K562 (cell line): Measurements from ENCODE around the gene ATAD3C. TPM values are rescaled to one million over a fixed set of nuclear protein-coding genes. Genes with fewer than 3 reads are reported as not detected.
A peak's percentile ranks its signal among the peaks of the same experiment; 100 is the strongest.
"Not testable (repeated sequence)": the region's sequence is repeated elsewhere in the genome, so short reads cannot be mapped to it uniquely, and the experiment has no call there.

Source experiments
- ATAC-seq: fragments of 200-7000 bp; cut with Tn5 transposase; 3 replicates; pipeline ENCODE4 v1.9.1; 2020; ENCODE audit warnings: moderate library complexity
- BruUV-seq: library from RNA; stranded (reverse); fragments of 400-500 nt; replicated peaks from 2 replicates; lab custom pipeline; 2021; lab: Mats Ljungman, UMichigan
- CTCF ChIA-PET: fragments of 300-600 bp; formaldehyde crosslinking; extraction: SDS; loops from one replicate; lab custom pipeline; 2021; ENCODE audit warnings: low intra/inter-chr PET ratio; lab: Yijun Ruan, JAX
- POLR2A ChIA-PET: fragments of 300-600, 350-650 bp; sonication (Branson Sonifier 250); formaldehyde crosslinking; extraction: SDS; loops from one replicate; lab custom pipeline; 2021; ENCODE audit warnings: antibody characterized with exemption, inconsistent platforms; lab: Yijun Ruan, JAX
- DNase-seq, 4 experiments: peaks; one replicate each; pipeline versions ENCODE4 v3.0.0 to v3.0.0-alpha.2; 2011 to 2018; ENCODE audit warnings: low spot score in 3 of 4, mixed read lengths in 3 of 4; ENCODE audit errors: extremely low read depth in 1 of 4
- FAIRE-seq: peaks from 2 replicates; lab custom pipeline; 2011; peaks lifted over from hg19 to GRCh38; lab: Jason Lieb, UNC
- H2AFZ ChIP-seq: 2 replicates; pipeline ENCODE4 v1.6.0; 2011; ENCODE audit warnings: low read depth, low read length, control low read depth, inconsistent platforms
- H3K27ac ChIP-seq: fragments of 200-600 bp; 3 replicates; pipeline ENCODE4 v1.8.0; 2011; ENCODE audit warnings: low read depth, mild to moderate bottlenecking, control low read depth, inconsistent platforms, low read length, moderate library complexity, mixed read lengths; ENCODE audit errors: extremely low read depth
- H3K27me3 ChIP-seq, 2 experiments: fragments of 300-600 bp in 1 of 2; 2 replicates in 1 of 2; 3 replicates in 1 of 2; pipeline versions ENCODE4 v1.6.0 to v1.8.0; 2011; ENCODE audit warnings: inconsistent platforms in 2 of 2, low read length in 2 of 2, mild to moderate bottlenecking in 1 of 2, mixed read lengths in 1 of 2, moderate library complexity in 1 of 2; ENCODE audit not compliant: control insufficient read depth in 2 of 2, insufficient read depth in 2 of 2
- H3K36me3 ChIP-seq: fragments of 300-600 bp; 3 replicates; pipeline ENCODE4 v1.8.0; 2011; ENCODE audit warnings: mild to moderate bottlenecking, low read length, inconsistent platforms; ENCODE audit not compliant: control insufficient read depth, insufficient read depth
- H3K4me1 ChIP-seq, 2 experiments: fragments of 200-600 bp in 1 of 2; replicated peaks in 1 of 2; 2 replicates in 1 of 2; 3 replicates in 1 of 2; pipeline versions ENCODE4 v1.5.1 to v1.8.0; 2011; ENCODE audit warnings: inconsistent platforms in 2 of 2, low read length in 2 of 2, mild to moderate bottlenecking in 1 of 2, mixed read lengths in 1 of 2, moderate library complexity in 1 of 2; ENCODE audit not compliant: control insufficient read depth in 2 of 2, insufficient read depth in 2 of 2
- H3K4me2 ChIP-seq: 2 replicates; pipeline ENCODE4 v1.6.1; 2011; ENCODE audit warnings: low read length, control low read depth, inconsistent platforms, mixed read lengths; ENCODE audit not compliant: insufficient read depth
- H3K4me3 ChIP-seq: fragments of 200-600 bp; sonication (generic), shearing (Covaris generic); 2 replicates; pipeline ENCODE4 v1.5.1; 2016; ENCODE audit warnings: control low read depth, inconsistent platforms
- H3K79me2 ChIP-seq: fragments of 200-600 bp; 3 replicates; pipeline ENCODE4 v1.8.0; 2011; ENCODE audit warnings: low read length, inconsistent platforms; ENCODE audit not compliant: control insufficient read depth, insufficient read depth
- H3K9ac ChIP-seq, 2 experiments: 2 replicates each; pipeline versions ENCODE4 v1.6.0 to v1.6.1; 2011; ENCODE audit warnings: low read depth in 2 of 2, low read length in 2 of 2, control low read depth in 1 of 2, inconsistent platforms in 1 of 2, mild to moderate bottlenecking in 1 of 2, mixed read lengths in 1 of 2; ENCODE audit not compliant: insufficient read depth in 1 of 2
- H3K9me1 ChIP-seq: one replicate; pipeline ENCODE4 v1.6.0; 2011; ENCODE audit warnings: inconsistent platforms, mild to moderate bottlenecking, low read length, moderate library complexity; ENCODE audit not compliant: control insufficient read depth, insufficient read depth
- H3K9me3 ChIP-seq: replicated peaks from 2 replicates; pipeline ENCODE4 v1.5.1; 2011; ENCODE audit warnings: low read depth, low read length, inconsistent platforms; ENCODE audit not compliant: control insufficient read depth, insufficient read depth
- H4K20me1 ChIP-seq: replicated peaks from 2 replicates; pipeline ENCODE4 v1.6.1; 2011; ENCODE audit warnings: low read length, inconsistent platforms, mixed read lengths; ENCODE audit not compliant: control insufficient read depth, insufficient read depth
- RBM34 ChIP-seq: fragments of 200-400 bp; formaldehyde crosslinking; IDR thresholded peaks from 2 replicates; pipeline ENCODE4 v1.6.1; 2018; ENCODE audit warnings: low read length, borderline replicate concordance; ENCODE audit not compliant: insufficient read depth
- ZC3H4 ChIP-seq: sonication (generic); formaldehyde crosslinking; IDR thresholded peaks from 2 replicates; pipeline ENCODE4 v1.9.0; 2021; ENCODE audit warnings: missing genetic modification reagents, borderline replicate concordance
- ZNF551 ChIP-seq: fragments of 250-450 bp; sonication (Bioruptor Pico); IDR thresholded peaks from 2 replicates; pipeline ENCODE4 v1.5.0; 2021; ENCODE audit warnings: mild to moderate bottlenecking, moderate library complexity
- ZZZ3 ChIP-seq: fragments of 450-650 bp; IDR thresholded peaks from 2 replicates; pipeline ENCODE4 v1.6.1; 2016; ENCODE audit warnings: antibody characterized with exemption, mild to moderate bottlenecking, moderate library complexity
- WGBS: fragments of 100-300 bp; shearing (Covaris generic); methylation state at CpG from one replicate; pipeline ENCODE4 v1.1.6; 2016; ENCODE audit warnings: low coverage, mixed read lengths; ENCODE audit not compliant: insufficient coverage; ENCODE audit errors: missing lambda C conversion rate; 5-methylcytosine and 5-hydroxymethylcytosine counted together
- in situ Hi-C: fragments of 300-500 bp; cut with MboI; formaldehyde crosslinking; loops from 4 replicates; pipeline ENCODE4 v1.15.0; 2018; ENCODE audit warnings: inconsistent platforms, mixed read lengths
- intact Hi-C: fragments of 100-400 bp; cut with micrococcal nuclease; formaldehyde crosslinking; loops from 2 replicates; pipeline ENCODE4 v1.14.2; 2022
- polyA plus RNA-seq, 8 experiments: library from polyadenylated mRNA; depleted of rRNA in 4 of 8; stranded (reverse) in 5 of 8; unstranded in 3 of 8; fragments of >200 nt; fragmentation: Nextera tagmentation in 2 of 8; fragmentation: Illumina TruSeq in 1 of 8; extraction: Ambion mirVana in 2 of 8; extraction: Trizol in 1 of 8; gene quantifications; 2 replicates each; pipeline versions ENCODE4 v1.2.1 to v1.2.3, GENCODE V29; 2011 to 2014; ENCODE audit warnings: inconsistent platforms in 1 of 8, missing spikeins in 1 of 8
- total RNA-seq, 7 experiments: library from RNA; depleted of rRNA in 6 of 7; stranded (reverse); fragments of >200 nt in 6 of 7; fragmentation: Illumina TruSeq in 2 of 7; extraction: Trizol in 2 of 7; gene quantifications; 2 replicates each; pipeline versions ENCODE4 v1.2.1 to v1.2.3, GENCODE V29; 2011 to 2021; ENCODE audit warnings: low replicate concordance in 1 of 7
- TF ChIP-seq, protein P1 (sequence below): fragments of 450-650 bp; IDR thresholded peaks from 2 replicates; pipeline ENCODE4 v1.6.1; 2017; ENCODE audit warnings: antibody characterized with exemption, mild to moderate bottlenecking

Gene ATAD3C
- total and polyA plus RNA-seq, 9 of the 15 experiments (the other 6 are each of a cell fraction or from before 2014, with no cell fraction given), result 0.03 to 0.18 TPM; not detected in 7

DNA sequence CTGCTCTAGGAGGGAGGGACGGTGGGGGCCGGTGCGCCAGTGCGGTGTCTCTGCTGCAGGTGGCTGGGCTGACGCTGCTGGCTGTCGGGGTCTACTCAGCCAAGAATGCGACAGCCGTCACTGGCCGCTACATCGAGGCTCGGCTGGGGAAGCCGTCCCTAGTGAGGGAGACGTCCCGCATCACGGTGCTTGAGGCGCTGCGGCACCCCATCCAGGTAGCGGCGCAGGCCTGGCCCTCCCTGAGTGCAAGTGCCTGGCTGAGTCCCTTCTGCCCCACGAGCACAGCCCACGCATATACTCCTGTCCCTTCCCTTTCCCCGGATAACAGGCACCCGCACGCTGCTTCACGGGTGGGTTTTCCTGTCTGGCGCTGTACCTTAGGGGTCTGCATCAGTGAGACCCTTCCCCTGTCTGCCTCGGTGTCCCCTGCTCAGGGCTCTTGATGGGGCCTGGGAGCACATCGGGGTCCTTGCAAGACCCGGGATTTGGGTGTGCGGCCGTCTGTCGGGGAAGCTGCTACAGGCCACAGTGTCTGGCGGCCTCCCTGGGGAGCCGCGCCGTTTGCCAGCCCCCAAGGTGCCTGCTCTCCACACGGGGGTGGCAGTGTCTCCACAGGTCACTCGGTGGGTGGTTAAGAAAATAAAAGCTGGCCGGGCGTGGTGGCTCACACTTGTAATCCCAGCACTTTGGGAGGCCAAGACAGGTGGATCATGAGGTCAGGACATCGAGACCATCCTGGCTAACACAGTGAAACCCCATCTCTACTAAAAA, 5.0 kb downstream of the ATAD3C start:
- not testable (repeated sequence) for BruUV-seq

GRCh38 chr1:1455366-1455884, 5.9 kb downstream of the ATAD3C start:
- intact Hi-C loops, result no loop called here
- Histone ChIP-seq H3K79me2 (no peaks in the 10 kb centered on the region), H2AFZ (peak overlapping the region; percentile 26; the same call in 1 of the 2 replicates), H3K9me1 (no peaks in the 10 kb centered on the region), H3K9me3 (no peaks in the 10 kb centered on the region), H3K27ac (no peak overlapping the region), H3K36me3 (no peaks in the 10 kb centered on the region), H3K9ac (no peak overlapping the region; a peak in 1 of 4 replicates), H3K4me1 (peaks cover 0 to 41% of the 10 kb centered on the region in 2 experiments; a peak in 2 of 5 replicates), H4K20me1 (no peaks in the 10 kb centered on the region), H3K4me3 (no peak overlapping the region), H3K27me3 (peaks cover 0 to 6% of the 10 kb centered on the region in 2 experiments; a peak in 1 of 5 replicates), H3K4me2 (no peak overlapping the region)
- BruUV-seq, result no TSS peak
- CTCF ChIA-PET, result no interaction called here
- in situ Hi-C loops, result no loop called here
- POLR2A ChIA-PET, result interaction anchor here (0.6 to 1.0 kb wide), 2 partner anchors 15 to 384 kb away, joined by 3 read pairs; no protein-coding TSS in a partner anchor
- no peak; the same call in 1 of the 3 replicates for ATAC-seq
- DNase-seq, result no peak
- 27% methylated on average over 24 of the region's 30 CpGs for WGBS
- no peak for FAIRE-seq
- TF ChIP-seq ZNF551 (CRISPR knock-in tag) (no peak), RBM34 (no peak), ZC3H4 (no peak), ZZZ3 (no peak)
- TF ChIP-seq, protein P1, sequence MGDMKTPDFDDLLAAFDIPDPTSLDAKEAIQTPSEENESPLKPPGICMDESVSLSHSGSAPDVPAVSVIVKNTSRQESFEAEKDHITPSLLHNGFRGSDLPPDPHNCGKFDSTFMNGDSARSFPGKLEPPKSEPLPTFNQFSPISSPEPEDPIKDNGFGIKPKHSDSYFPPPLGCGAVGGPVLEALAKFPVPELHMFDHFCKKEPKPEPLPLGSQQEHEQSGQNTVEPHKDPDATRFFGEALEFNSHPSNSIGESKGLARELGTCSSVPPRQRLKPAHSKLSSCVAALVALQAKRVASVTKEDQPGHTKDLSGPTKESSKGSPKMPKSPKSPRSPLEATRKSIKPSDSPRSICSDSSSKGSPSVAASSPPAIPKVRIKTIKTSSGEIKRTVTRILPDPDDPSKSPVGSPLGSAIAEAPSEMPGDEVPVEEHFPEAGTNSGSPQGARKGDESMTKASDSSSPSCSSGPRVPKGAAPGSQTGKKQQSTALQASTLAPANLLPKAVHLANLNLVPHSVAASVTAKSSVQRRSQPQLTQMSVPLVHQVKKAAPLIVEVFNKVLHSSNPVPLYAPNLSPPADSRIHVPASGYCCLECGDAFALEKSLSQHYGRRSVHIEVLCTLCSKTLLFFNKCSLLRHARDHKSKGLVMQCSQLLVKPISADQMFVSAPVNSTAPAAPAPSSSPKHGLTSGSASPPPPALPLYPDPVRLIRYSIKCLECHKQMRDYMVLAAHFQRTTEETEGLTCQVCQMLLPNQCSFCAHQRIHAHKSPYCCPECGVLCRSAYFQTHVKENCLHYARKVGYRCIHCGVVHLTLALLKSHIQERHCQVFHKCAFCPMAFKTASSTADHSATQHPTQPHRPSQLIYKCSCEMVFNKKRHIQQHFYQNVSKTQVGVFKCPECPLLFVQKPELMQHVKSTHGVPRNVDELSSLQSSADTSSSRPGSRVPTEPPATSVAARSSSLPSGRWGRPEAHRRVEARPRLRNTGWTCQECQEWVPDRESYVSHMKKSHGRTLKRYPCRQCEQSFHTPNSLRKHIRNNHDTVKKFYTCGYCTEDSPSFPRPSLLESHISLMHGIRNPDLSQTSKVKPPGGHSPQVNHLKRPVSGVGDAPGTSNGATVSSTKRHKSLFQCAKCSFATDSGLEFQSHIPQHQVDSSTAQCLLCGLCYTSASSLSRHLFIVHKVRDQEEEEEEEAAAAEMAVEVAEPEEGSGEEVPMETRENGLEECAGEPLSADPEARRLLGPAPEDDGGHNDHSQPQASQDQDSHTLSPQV, result no peak

More for the DNA sequence above, 5.0 kb downstream of the ATAD3C start:
- H3K36me3 ChIP-seq, DNase-seq, intact Hi-C loops, H3K9ac ChIP-seq, H3K27ac ChIP-seq, H3K79me2 ChIP-seq, H2AFZ ChIP-seq, FAIRE-seq, H3K27me3 ChIP-seq, H4K20me1 ChIP-seq, in situ Hi-C loops, H3K9me3 ChIP-seq, H3K4me3 ChIP-seq, H3K9me1 ChIP-seq, H3K4me2 ChIP-seq, CTCF ChIA-PET: not testable (repeated sequence)
- H3K4me1 ChIP-seq, result peaks cover 0 to 36% of the 10 kb centered on the region in 2 experiments; a peak in 2 of 5 replicates
- WGBS, result 53% methylated on average over 32 of the region's 41 CpGs
- POLR2A ChIA-PET, result interaction anchor here (1.0 kb wide), 1 partner anchor 14 kb away, joined by 3 read pairs; no protein-coding TSS in a partner anchor
- ATAC-seq, result peak; percentile 14; the same call in 1 of the 3 replicates
